GM23248 (cell line): ENCODE measurements around the gene FAXC. TPM values are rescaled to one million over a fixed set of nuclear protein-coding genes. Genes with fewer than 3 reads are reported as not detected.
A peak's percentile ranks its signal among the peaks of the same experiment; 100 is the strongest.

Source experiments
- DNase-seq: peaks from one replicate; pipeline ENCODE4 v3.0.0-alpha.2; 2015
- H2AFZ ChIP-seq: fragments of 200-600 bp; sonication (generic); 2 replicates; pipeline ENCODE4 v1.6.1; 2016; ENCODE audit warnings: antibody characterized with exemption
- H3F3A ChIP-seq: fragments of 200-600 bp; sonication (generic); 2 replicates; pipeline ENCODE4 v1.6.1; 2016; ENCODE audit warnings: mild to moderate bottlenecking, antibody characterized with exemption, mixed run types; ENCODE audit not compliant: insufficient read depth
- H3K27ac ChIP-seq: fragments of 200-600 bp; sonication (generic); 2 replicates; pipeline ENCODE4 v1.5.1; 2016; ENCODE audit warnings: mild to moderate bottlenecking
- H3K27me3 ChIP-seq: fragments of 200-600 bp; sonication (generic); replicated peaks from 2 replicates; pipeline ENCODE4 v1.6.1; 2016; ENCODE audit warnings: mild to moderate bottlenecking; ENCODE audit not compliant: insufficient read depth
- H3K36me3 ChIP-seq: fragments of 200-600 bp; sonication (generic); 2 replicates; pipeline ENCODE4 v1.6.1; 2016; ENCODE audit warnings: low read depth, mild to moderate bottlenecking
- H3K4me1 ChIP-seq: fragments of 200-600 bp; sonication (generic); 2 replicates; pipeline ENCODE4 v1.6.1; 2016; ENCODE audit warnings: mild to moderate bottlenecking; ENCODE audit not compliant: insufficient read depth
- H3K4me2 ChIP-seq: fragments of 200-600 bp; sonication (generic); one replicate; pipeline ENCODE4 v1.6.1; 2016; ENCODE audit warnings: mild to moderate bottlenecking; ENCODE audit not compliant: unreplicated experiment
- H3K4me3 ChIP-seq: fragments of 200-600 bp; sonication (generic); 2 replicates; pipeline ENCODE4 v1.5.1; 2016; ENCODE audit warnings: mild to moderate bottlenecking
- H3K79me2 ChIP-seq: fragments of 200-600 bp; sonication (generic); 2 replicates; pipeline ENCODE4 v1.6.1; 2016; ENCODE audit warnings: mild to moderate bottlenecking; ENCODE audit not compliant: insufficient read depth
- H3K9ac ChIP-seq: fragments of 200-600 bp; sonication (generic); 2 replicates; pipeline ENCODE4 v1.6.1; 2016; ENCODE audit warnings: mild to moderate bottlenecking
- H3K9me2 ChIP-seq: fragments of 200-600 bp; sonication (generic); 2 replicates; pipeline ENCODE4 v1.6.1; 2016; ENCODE audit warnings: mixed run types, mild to moderate bottlenecking, moderate library complexity; ENCODE audit not compliant: insufficient read depth
- H3K9me3 ChIP-seq: fragments of 200-600 bp; sonication (generic); one replicate; pipeline ENCODE4 v1.6.1; 2017; ENCODE audit warnings: low read depth
- H4K20me1 ChIP-seq: fragments of 200-600 bp; sonication (generic); 2 replicates; pipeline ENCODE4 v1.6.0; 2016; ENCODE audit not compliant: insufficient read depth
- EZH2 ChIP-seq: fragments of 200-600 bp; sonication (generic); IDR thresholded peaks from 2 replicates; pipeline ENCODE4 v1.6.1; 2018; ENCODE audit warnings: antibody characterized with exemption, mild to moderate bottlenecking; ENCODE audit not compliant: insufficient read depth, poor library complexity, severe bottlenecking
- EZH2phosphoT487 ChIP-seq: fragments of 200-600 bp; sonication (generic); IDR thresholded peaks from 2 replicates; pipeline ENCODE4 v1.6.1; 2018; ENCODE audit warnings: antibody characterized with exemption, moderate library complexity, mild to moderate bottlenecking, low read depth; ENCODE audit not compliant: insufficient read depth
- WGBS, 2 experiments: methylation state at CpG; one replicate each; pipeline ENCODE4 v1.1.6; 2015 to 2017; ENCODE audit warnings: low lambda C conversion rate in 2 of 2, low coverage in 1 of 2; ENCODE audit errors: missing lambda C conversion rate in 2 of 2; 5-methylcytosine and 5-hydroxymethylcytosine counted together
- in situ Hi-C: fragments of 300-500 bp; cut with MboI; formaldehyde crosslinking; loops from 2 replicates; pipeline ENCODE4 v1.15.0; 2020
- polyA plus RNA-seq: library from polyadenylated mRNA; unstranded; fragments of >200 nt; fragmentation: Nextera tagmentation; extraction: Ambion mirVana; gene quantifications from 2 replicates; pipeline ENCODE4 v1.2.1, GENCODE V29; 2016
- total RNA-seq: library from RNA; depleted of rRNA; stranded (reverse); fragments of >200 nt; shearing (Covaris generic); gene quantifications from 2 replicates; pipeline ENCODE4 v1.2.3, GENCODE V29; 2014; rRNA removed

The FAXC gene
- total RNA-seq (0.76 and 1.8 TPM in 2 replicates), polyA plus RNA-seq (0.29 and 0.72 TPM in 2 replicates)

DNA sequence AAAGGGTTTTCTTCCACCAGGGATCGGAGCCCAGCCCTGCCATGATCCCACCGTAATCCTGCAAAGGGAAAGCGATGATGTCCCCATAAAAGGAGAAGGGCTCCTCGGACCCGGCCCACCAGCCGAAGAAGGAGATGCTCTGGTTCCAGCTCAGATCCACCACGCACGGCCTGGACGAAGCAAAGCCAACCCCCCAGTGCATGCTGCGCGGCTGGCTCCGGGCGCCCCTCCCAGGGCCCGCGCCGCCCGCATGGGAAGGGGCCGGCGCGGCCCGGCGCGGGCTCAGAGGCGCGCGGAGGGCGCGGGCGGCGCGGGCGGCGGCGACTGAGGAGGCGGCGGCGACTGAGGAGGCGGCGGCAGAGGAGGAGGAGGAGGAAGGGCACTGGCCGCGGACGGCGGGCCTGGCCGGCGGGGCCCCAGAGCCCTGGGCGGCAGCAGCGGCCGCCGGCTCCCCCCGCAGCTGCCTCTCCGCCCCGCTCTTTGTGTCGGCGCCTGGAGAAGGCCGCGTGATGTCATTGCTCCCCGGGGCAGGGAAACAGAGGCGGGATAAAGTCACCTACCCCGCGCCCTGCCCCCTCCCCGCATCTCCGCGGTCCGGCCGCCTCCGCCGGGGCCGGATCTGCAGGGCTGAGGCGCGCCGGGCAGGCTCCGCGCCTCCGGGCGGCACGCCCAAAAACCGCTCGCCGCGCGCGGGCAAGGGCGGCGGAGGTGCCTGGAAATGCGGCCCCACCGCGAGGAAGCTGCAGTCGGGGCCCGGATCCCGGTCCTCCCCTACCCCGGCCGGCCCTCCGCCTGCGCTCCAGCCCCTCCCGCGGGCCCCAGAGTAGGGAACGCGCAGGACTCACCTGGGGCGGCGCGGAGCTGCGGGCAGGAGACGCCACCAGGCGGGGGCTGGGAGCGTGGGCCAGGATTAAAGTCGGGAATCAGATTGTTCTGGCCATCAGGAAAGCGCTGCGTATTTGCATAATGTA lies at the start of gene FAXC:
FAXC (minus strand) TSS at position 504 of the 971 bp plus-strand sequence; CDS start at position 202, 302 bp downstream.
- WGBS, 2 experiments: 1 to 3% methylated on average over 68 to 71 of the region's 108 CpGs
- Histone ChIP-seq H3K9me3 (no peaks in the 10 kb centered on the region), H3K27me3 (peaks cover 20% of the 10 kb centered on the region), H3K4me1 (peaks cover 2% of the 10 kb centered on the region; the same call in 1 of the 2 replicates), H3K4me2 (peak within 1 kb of the TSS; percentile 85), H3K27ac (no peak within 1 kb of the TSS), H3K9me2 (no peaks in the 10 kb centered on the region), H3K79me2 (no peaks in the 10 kb centered on the region), H4K20me1 (no peaks in the 10 kb centered on the region), H3K36me3 (no peaks in the 10 kb centered on the region), H3F3A (no peaks in the 10 kb centered on the region), H2AFZ (peak within 1 kb of the TSS; percentile 88), H3K9ac (peak within 1 kb of the TSS; percentile 48; the same call in 1 of the 2 replicates), H3K4me3 (peak within 1 kb of the TSS; percentile 73)
- no peak for TF ChIP-seq EZH2phosphoT487
- in situ Hi-C loops: no loop called here
- DNase-seq: peak; percentile 52

GRCh38 chr6:99397287-99397686 lies 47.8 kb upstream of the FAXC start:
- no peaks in the 10 kb centered on the region for H3K9me3 ChIP-seq
- no peak overlapping the region for H2AFZ ChIP-seq
- in situ Hi-C loops: no loop called here
- H3K79me2 ChIP-seq: no peaks in the 10 kb centered on the region
- no peak overlapping the region for H3K4me2 ChIP-seq
- H4K20me1 ChIP-seq: no peaks in the 10 kb centered on the region
- H3K9ac ChIP-seq: no peak overlapping the region
- 43 to 56% methylated on average over 1 of the region's 1 CpG for WGBS, 2 experiments
- no peaks in the 10 kb centered on the region for H3K9me2 ChIP-seq
- TF ChIP-seq EZH2: no peak
- TF ChIP-seq EZH2phosphoT487: no peak
- H3K36me3 ChIP-seq: peaks cover 48% of the 10 kb centered on the region
- no peak for DNase-seq
- H3F3A ChIP-seq: peaks cover 53% of the 10 kb centered on the region
- no peak overlapping the region for H3K27ac ChIP-seq
- H3K27me3 ChIP-seq: no peaks in the 10 kb centered on the region
- H3K4me1 ChIP-seq: no peaks in the 10 kb centered on the region
- H3K4me3 ChIP-seq: no peak overlapping the region

DNA sequence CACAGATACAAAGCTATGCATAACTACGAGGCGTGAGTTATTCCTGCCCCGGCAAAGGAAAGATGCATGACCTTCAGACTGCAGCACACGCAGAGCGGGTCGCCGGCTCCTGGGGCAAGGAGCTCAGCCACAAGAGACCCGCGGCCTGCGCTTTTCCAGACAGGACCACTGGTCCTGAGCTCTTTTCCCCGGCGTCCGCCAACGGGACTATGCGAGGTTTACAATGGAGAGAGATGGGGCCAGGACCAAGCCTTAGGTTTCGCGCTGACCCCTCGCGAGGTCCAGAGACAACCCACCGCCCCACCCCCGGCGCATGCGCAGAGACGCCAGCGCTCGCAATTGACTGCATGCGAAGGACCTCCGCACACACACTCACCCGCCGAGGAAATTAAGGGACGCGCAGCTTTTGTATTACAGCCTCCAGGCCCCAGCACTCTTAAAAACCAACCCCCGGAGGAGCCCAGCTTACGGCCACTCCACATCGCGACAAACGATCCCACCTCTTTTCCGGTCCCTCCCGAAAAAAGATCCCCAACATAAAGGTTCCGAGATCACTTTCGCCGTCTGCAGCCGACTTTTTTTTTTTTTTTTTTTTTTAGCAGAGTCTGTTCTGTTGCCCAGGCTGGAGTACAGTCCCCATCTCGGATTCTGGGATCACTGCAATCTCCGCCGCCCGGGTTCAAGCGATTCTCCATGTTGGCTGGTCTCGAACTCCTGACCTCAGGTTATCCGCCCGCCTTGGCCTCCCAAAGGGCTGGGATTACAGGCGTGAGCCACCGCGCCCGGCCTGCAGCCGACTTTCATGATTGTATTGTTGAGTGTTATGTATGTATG lies 44.4 kb upstream of the FAXC start, which contains the start of gene COQ3:
COQ3 (minus strand) TSS at position 498 of the 834 bp plus-strand sequence; CDS start at position 482, 16 bp downstream.
- in situ Hi-C loops: no loop called here
- Histone ChIP-seq H3K36me3 (peaks cover 16% of the 10 kb centered on the region), H3K9ac (peak within 1 kb of the TSS; percentile 94), H3K9me2 (no peaks in the 10 kb centered on the region), H3F3A (peaks cover 34% of the 10 kb centered on the region), H3K79me2 (no peaks in the 10 kb centered on the region), H3K4me3 (peak within 1 kb of the TSS; percentile 95), H3K4me2 (peak within 1 kb of the TSS; percentile 68), H3K27ac (peak within 1 kb of the TSS; percentile 80), H3K4me1 (no peaks in the 10 kb centered on the region), H3K9me3 (no peaks in the 10 kb centered on the region), H4K20me1 (no peaks in the 10 kb centered on the region), H2AFZ (peak within 1 kb of the TSS; percentile 98), H3K27me3 (no peaks in the 10 kb centered on the region)
- DNase-seq: peak; percentile 79
- WGBS, 2 experiments: 14% methylated on average over 49 to 55 of the region's 56 CpGs
- TF ChIP-seq EZH2phosphoT487: no peak
- no peak for TF ChIP-seq EZH2

GRCh38 chr6:99393366-99393697 lies 43.9 kb upstream of the FAXC start:
- Histone ChIP-seq H3K79me2 (no peaks in the 10 kb centered on the region), H2AFZ (peak overlapping the region; percentile 98), H3K4me3 (peak overlapping the region; percentile 95), H3K9ac (peak overlapping the region; percentile 94), H4K20me1 (no peaks in the 10 kb centered on the region), H3K36me3 (peaks cover 10% of the 10 kb centered on the region), H3K9me2 (no peaks in the 10 kb centered on the region), H3K4me1 (no peaks in the 10 kb centered on the region), H3K4me2 (peak overlapping the region; percentile 68), H3F3A (peaks cover 28% of the 10 kb centered on the region), H3K27ac (peak overlapping the region; percentile 80), H3K9me3 (no peaks in the 10 kb centered on the region), H3K27me3 (no peaks in the 10 kb centered on the region)
- in situ Hi-C loops: no loop called here
- TF ChIP-seq EZH2 (no peak), EZH2phosphoT487 (no peak)
- DNase-seq: no peak
- 1 to 3% methylated on average over 2 of the region's 2 CpGs for WGBS, 2 experiments
